Heart left ventricle (tissue), 16 donors: ENCODE measurements around the gene CCDC106. TPM values are rescaled to one million over a fixed set of nuclear protein-coding genes. Genes with fewer than 3 reads are reported as not detected.

ENCODE experiments used
- ATAC-seq, 4 donors: fragments of 200-7000 bp; cut with Tn5 transposase; one replicate each; pipeline ENCODE4 v1.9.1; 2020 to 2022; ENCODE audit warnings: moderate library complexity in 4 of 4, mild to moderate bottlenecking in 3 of 4, moderate number of reproducible peaks in 1 of 4
- DNase-seq, 5 donors: peaks; one replicate each; pipeline ENCODE4 v3.0.0-alpha.2; 2020
- H3K27ac ChIP-seq, 12 donors: fragments of 200-600 bp; sonication (generic) in 4 of 12; one replicate each; pipeline versions ENCODE4 v1.5.0 to v1.8.0; 2016 to 2022; ENCODE audit warnings: mild to moderate bottlenecking in 2 of 12
- H3K27me3 ChIP-seq, 9 donors: fragments of 200-600 bp; sonication (generic) in 2 of 9; one replicate each; pipeline versions ENCODE4 v1.5.1 to v1.8.0; 2016 to 2022; ENCODE audit warnings: mild to moderate bottlenecking in 3 of 9
- H3K36me3 ChIP-seq, 9 donors: fragments of 200-600 bp; sonication (generic) in 2 of 9; one replicate each; pipeline versions ENCODE4 v1.5.0 to v1.8.0; 2018 to 2022; ENCODE audit warnings: mild to moderate bottlenecking in 2 of 9
- H3K4me1 ChIP-seq, 12 donors: fragments of 200-600 bp; sonication (generic) in 4 of 12; one replicate each; pipeline versions ENCODE4 v1.5.0 to v1.8.0; 2016 to 2022; ENCODE audit warnings: mild to moderate bottlenecking in 3 of 12
- H3K4me3 ChIP-seq, 12 donors: fragments of 200-600 bp; sonication (generic) in 4 of 12; one replicate each; pipeline versions ENCODE4 v1.5.0 to v1.8.0; 2017 to 2022; ENCODE audit warnings: mild to moderate bottlenecking in 9 of 12, moderate library complexity in 4 of 12
- H3K9me3 ChIP-seq, 12 donors: fragments of 200-600 bp; sonication (generic) in 4 of 12; one replicate each; pipeline versions ENCODE4 v1.5.0 to v1.8.0; 2016 to 2022; ENCODE audit warnings: mild to moderate bottlenecking in 1 of 12
- CTCF ChIP-seq, 12 donors: fragments of 200-600 bp; sonication (generic) in 4 of 12; IDR thresholded peaks; one replicate each; pipeline versions ENCODE4 v1.5.0 to v1.8.0; 2018 to 2022; ENCODE audit warnings: antibody characterized with exemption in 12 of 12, mild to moderate bottlenecking in 5 of 12
- POLR2A ChIP-seq, 2 donors: fragments of 450-650 bp; IDR thresholded peaks; one replicate each; pipeline ENCODE4 v1.6.1; 2017; ENCODE audit warnings: antibody characterized with exemption in 2 of 2, mild to moderate bottlenecking in 2 of 2, moderate library complexity in 2 of 2
- WGBS, 4 donors: extraction: QIAGEN DNeasy Blood & Tissue Kit in 2 of 4; methylation state at CpG; one replicate each; pipeline versions ENCODE4 v1.1.5 to v1.1.7; 2013 to 2018; 5-methylcytosine and 5-hydroxymethylcytosine counted together
- intact Hi-C, 10 donors: fragments of 100-400 bp; cut with DNase I; formaldehyde crosslinking; loops; one replicate each; pipeline versions ENCODE4 v1.11.1 to v1.14.2; 2022
- polyA plus RNA-seq, 2 donors: library from polyadenylated mRNA; stranded (reverse); fragments of 200-250 nt; gene quantifications; one replicate each; pipeline ENCODE4 v1.2.3, GENCODE V29; 2013
- total RNA-seq, 9 donors: library from RNA; depleted of rRNA in 2 of 9; stranded (reverse); fragments of >200 nt in 2 of 9; fragmentation: NEBNext Ultra II Directional in 3 of 9; extraction: Animal tissue kit (Norgen Biotek cat#: 25700) in 3 of 9; gene quantifications; one replicate each; pipeline versions ENCODE4 v1.1.0 to v1.2.4, GENCODE V29; 2016 to 2023
- donor health status: ischemic (EF 13 %, LVEDD 7.1; RV severe dilation, severe dysfunction).
- donor health status: healthy with polysubstance abuse.
- donor health status: DM: no; HTN: yes; CAD: no.
- donor health status: DM: no; HTN: no; CAD: no.
- donor health status: ischemic (EF 25% LVEDD 6.9; RV normal size, moderate dysfunction).
- donor health status: ischemic (EF 25% LVEDD 5.7; RV mildly dilated, moderate dysfunction).
- donor health status: healthy.
- donor health status: DM: yes; HTN: yes; CAD: no.
- donor health status: ischemic (EF 35%, LVEDD 5.7; RV mildly dilated, moderate dysfunction).
- donor health status: nonischemic (EF 11% LVEDD 7.7; RV severe dilation, severe dysfunction).
- donor health status: DM: yes; HTN: yes; CAD: no.
- donor health status: PGD.
- donor health status: ischemic (EF 29% LVEDD 5.4; RV normal size, mild dysfunction).
- donor health status: nonischemic (EF 23%, LVEDD 6.1; RV moderate dilation, normal function).

CCDC106 gene
- total and polyA plus RNA-seq, 11 donors: 11.7 to 27.7 (median 16.5) TPM

DNA sequence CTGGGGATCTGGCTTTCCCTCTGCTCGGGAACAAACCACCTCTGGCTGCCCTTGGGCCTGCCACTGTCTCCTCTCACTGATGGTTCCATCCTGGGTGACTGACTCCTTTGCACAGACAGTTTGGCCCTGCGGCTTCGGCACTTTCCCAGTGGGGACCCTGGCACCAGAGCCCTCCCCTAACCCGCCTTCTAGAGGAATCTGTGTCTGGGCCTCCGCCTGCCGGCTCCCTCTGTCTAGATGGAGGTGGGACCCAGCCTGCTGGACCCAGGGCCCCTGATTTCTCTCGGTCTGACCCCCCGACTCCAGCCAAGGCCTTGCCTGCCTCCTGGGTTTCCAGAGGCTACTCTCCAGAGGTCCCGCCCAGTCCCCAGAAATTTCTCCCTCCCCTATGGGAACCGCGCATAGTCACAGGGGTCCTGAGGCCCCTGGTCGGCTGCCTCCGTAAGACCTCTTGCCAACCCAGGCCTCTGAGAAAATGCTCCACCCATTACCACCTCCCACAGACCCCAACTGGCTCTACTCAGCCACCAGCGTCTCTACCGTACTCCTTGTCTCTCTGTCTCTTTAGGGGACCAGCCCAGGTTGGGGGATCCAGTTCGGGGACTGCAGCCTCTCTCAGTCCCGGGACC, 2.7 kb downstream of the CCDC106 start:
- DNase-seq (no peak), ATAC-seq (no peak)
- TF ChIP-seq CTCF (IDR thresholded peaks at IDR 0.05): no peak
- TF ChIP-seq POLR2A (IDR thresholded peaks at IDR 0.05): no peak
- intact Hi-C loops: no loop called here
- Histone ChIP-seq H3K4me3 (no peak overlapping the region), H3K9me3 (no peaks in the 10 kb centered on the region), H3K27ac (no peak overlapping the region), H3K27me3 (no peaks in the 10 kb centered on the region), H3K36me3 (peaks cover 0 to 6% (median 2%) of the 10 kb centered on the region in 9 donors), H3K4me1 (peaks cover 4 to 33% (median 26%) of the 10 kb centered on the region in 12 donors)
- WGBS, 4 donors: 90 to 93% (median 91%) methylated on average over 15 to 17 of the region's 17 CpGs

DNA sequence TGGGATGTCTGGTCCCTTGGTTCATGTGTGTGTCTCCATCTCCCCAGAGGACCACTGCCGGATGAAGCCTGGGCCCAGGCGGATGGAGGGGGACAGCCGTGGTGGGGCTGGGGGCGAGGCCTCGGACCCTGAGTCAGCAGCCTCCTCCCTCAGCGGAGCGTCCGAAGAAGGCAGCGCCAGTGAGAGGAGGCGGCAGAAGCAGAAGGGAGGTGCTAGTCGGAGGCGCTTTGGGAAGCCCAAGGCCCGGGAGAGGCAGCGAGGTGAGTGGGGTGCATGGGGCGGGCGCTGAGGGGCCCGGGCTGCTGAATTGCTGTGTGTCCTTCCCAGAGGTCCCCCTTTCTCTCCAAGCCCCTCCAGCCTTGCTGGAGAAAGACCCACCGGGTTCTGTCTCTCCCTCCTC, 3.2 kb downstream of the CCDC106 start:
- no peaks in the 10 kb centered on the region for H3K9me3 ChIP-seq
- intact Hi-C loops: no loop called here
- peak in 1 of 5 donors; percentile 60 for DNase-seq

DNA sequence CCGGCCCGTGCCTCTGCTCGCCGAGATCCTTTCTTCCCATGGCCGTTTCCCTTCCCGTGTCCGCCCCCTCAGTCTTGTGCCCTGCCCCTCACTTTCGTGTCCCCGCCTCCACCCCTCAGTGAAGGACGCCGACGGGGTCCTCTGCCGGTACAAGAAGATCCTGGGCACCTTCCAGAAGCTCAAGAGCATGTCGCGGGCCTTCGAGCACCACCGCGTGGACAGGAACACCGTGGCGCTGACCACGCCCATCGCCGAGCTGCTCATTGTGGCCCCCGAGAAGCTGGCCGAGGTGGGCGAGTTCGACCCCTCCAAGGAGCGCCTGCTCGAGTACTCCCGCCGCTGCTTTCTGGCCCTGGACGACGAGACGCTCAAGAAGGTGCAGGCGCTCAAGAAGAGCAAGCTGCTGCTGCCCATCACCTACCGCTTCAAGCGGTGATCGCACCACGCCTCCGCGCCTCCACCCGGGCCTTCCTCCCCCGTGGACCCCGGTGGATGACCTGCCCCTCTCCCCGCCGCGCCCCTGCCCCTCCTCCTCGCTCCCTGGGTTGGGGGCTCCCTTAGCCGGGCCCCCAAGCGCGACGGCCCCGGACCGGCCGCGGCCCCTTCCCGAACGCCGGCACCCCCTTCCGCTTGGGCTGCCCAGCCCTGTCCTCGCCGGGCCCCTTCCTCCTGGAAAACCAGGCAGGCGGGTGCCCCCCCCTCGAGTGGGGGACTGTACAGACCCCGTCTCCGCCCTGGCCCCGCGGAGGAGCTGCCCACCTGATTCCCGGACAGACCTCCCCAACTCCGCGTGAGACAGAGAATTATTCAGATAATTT, 4.5 kb downstream of the CCDC106 start:
- peak in 2 of 5 donors; percentile 57 to 72 for DNase-seq
- intact Hi-C loops: loop anchor here in 2 of 10 donors (2.0 kb wide), 1 partner anchor 18 kb away; no protein-coding TSS in a partner anchor
- Histone ChIP-seq H3K9me3 (no peaks in the 10 kb centered on the region), H3K4me3 (no peak overlapping the region), H3K4me1 (peaks cover 10 to 43% (median 37%) of the 10 kb centered on the region in 12 donors), H3K36me3 (peaks cover 0 to 11% (median 0%) of the 10 kb centered on the region in 9 donors), H3K27me3 (no peaks in the 10 kb centered on the region), H3K27ac (peak overlapping the region in 3 of 12 donors; percentile 99 to 100 (median 100))
- no peak for TF ChIP-seq CTCF (IDR thresholded peaks at IDR 0.05)
- no peak for TF ChIP-seq POLR2A (IDR thresholded peaks at IDR 0.05)
- WGBS, 4 donors: 74 to 81% (median 78%) methylated on average over 65 to 71 of the region's 71 CpGs
- ATAC-seq: no peak

More for the DNA sequence above, 3.2 kb downstream of the CCDC106 start:
- Histone ChIP-seq H3K36me3 (peaks cover 0 to 4% (median 0%) of the 10 kb centered on the region in 9 donors), H3K4me1 (peaks cover 4 to 38% (median 31%) of the 10 kb centered on the region in 12 donors), H3K27ac (no peak overlapping the region), H3K27me3 (no peaks in the 10 kb centered on the region), H3K4me3 (no peak overlapping the region)
- ATAC-seq: no peak
- WGBS, 4 donors: 84 to 92% (median 88%) methylated on average over 18 of the region's 18 CpGs
- TF ChIP-seq POLR2A (IDR thresholded peaks at IDR 0.05) (no peak), CTCF (IDR thresholded peaks at IDR 0.05) (no peak)
